NCI-H510A treated with DMSO at 0.1 percent for 48 hours (cell line): ENCODE data around the gene SND1.
"Not testable (repeated sequence)": the region's sequence is repeated elsewhere in the genome, so short reads cannot be mapped to it uniquely, and the experiment has no call there.

ENCODE experiments used
- DNase-seq: peaks from one replicate; lab custom pipeline; 2025; lab: John Stamatoyannopoulos, UW

The SND1 gene

GRCh38 chr7:128100225-128100948 lies 448.4 kb downstream of the SND1 start:
- DNase-seq: no peak

- no peak for DNase-seq
Observed at GRCh38 chr7:128100949-128101713, 449.1 kb downstream of the SND1 start.

- DNase-seq: no peak
Observed at GRCh38 chr7:128102490-128103291, 450.7 kb downstream of the SND1 start.

- no peak for DNase-seq
Observed at GRCh38 chr7:128103498-128104107, 451.6 kb downstream of the SND1 start.

- DNase-seq: no peak
Observed at GRCh38 chr7:128104108-128104742, 452.2 kb downstream of the SND1 start.

DNA sequence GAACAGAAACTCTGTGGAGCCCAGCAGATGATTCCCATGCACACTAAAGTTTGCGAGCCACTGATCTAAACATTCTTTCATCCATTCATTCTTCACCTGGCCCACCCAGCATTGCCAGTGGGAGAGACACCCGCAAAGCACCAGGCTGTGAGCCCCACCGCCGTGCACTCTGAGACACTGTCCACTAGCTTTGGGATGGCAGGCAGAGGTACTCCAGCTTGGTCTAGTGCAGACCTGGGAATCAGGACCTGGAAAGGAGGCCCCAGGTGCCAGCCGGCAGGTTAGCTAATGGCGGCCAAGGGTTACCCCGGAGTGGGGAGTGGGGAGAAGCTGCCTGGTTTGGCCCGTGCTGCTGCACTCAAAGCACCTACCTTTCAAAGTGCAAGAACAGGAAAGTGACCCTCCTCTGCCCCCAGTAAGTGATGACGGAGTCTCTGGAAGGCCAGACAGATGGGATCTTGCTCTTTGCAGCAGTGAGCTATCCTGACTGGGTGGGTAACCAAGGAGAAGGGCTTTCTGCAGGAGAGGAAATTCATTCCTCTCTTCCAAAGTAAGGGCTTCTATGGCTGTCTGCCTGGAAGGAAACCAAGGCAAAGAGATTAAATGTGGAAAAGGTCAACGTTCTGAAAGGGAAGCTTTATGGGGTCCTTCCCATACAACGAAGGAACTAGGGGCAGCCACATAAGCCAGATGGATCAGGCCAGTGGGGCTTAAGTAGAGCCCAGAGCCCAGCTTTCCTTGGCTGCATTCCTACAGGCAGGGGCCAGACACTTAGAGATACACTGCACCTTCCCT lies 453.4 kb downstream of the SND1 start:
- no peak for DNase-seq

GRCh38 chr7:128106821-128107220 lies 454.8 kb downstream of the SND1 start:
- no peak for DNase-seq

- DNase-seq: not testable (repeated sequence)
Observed at GRCh38 chr7:128107516-128107915, 455.5 kb downstream of the SND1 start.

- DNase-seq: no peak
Observed at GRCh38 chr7:128108129-128108528, 456.1 kb downstream of the SND1 start.

DNA sequence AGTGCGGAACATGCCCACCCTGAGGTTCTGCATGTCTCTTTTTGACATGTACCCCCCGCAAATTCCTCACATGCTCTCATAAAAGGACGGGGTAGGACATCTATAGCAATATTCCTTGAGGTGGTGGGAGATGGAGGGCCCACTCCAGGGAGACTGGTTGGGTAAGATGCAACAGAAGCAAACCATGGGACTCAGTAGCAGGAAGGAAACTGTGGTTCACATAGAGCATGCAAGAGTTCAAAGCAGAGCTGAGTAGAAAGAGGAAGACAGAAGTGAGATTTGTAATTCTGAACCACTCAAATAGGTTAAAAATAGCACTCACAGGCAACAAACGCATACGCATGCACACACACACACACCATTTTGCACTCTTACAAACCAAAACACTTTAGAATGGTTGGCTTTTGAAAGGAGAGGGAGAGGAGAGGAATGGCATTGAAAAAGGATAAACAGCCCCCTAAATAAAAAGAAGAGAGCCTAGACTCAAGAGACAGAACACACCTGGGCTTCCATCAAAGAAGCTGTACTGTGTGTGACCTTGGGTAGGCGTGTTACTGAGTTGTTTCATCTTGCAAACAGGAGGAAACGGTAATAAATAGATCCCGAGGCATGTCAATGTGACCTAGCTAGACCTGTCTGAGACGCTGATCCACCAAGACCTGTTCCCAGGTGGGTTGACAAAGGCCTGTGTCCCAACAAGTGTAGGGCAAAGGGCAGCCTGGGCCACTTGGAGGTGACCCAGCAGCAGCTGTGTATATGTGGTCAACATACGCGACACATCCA lies 456.8 kb downstream of the SND1 start:
- DNase-seq: no peak

DNA sequence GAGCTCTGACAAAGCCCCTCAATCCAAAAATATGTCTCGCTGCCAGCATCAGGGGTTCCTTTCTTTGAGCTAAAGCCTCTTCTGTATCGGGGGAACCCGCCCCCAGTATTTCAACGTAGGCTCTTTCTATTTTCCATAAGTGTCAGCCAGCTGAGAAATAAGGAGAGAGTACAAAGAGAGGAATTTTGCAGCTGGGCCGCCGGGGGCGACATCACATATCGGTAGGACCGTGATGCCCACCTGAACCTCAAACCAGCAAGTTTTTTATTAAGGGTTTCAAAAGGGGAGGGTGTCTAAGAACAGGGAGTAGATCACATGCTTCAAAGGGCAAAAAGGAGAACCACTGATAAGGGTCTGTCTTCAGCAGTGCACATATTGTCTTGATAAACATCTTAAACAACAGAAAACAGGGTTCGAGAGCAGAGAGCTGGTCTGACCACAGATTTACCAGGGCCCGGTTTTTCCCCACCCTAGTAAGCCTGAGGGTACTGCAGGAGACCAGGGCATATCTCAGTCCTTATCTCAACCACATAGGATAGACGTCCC lies 457.5 kb downstream of the SND1 start:
- DNase-seq: not testable (repeated sequence)

- DNase-seq: no peak
Observed at GRCh38 chr7:128110641-128111364, 458.8 kb downstream of the SND1 start.

DNA sequence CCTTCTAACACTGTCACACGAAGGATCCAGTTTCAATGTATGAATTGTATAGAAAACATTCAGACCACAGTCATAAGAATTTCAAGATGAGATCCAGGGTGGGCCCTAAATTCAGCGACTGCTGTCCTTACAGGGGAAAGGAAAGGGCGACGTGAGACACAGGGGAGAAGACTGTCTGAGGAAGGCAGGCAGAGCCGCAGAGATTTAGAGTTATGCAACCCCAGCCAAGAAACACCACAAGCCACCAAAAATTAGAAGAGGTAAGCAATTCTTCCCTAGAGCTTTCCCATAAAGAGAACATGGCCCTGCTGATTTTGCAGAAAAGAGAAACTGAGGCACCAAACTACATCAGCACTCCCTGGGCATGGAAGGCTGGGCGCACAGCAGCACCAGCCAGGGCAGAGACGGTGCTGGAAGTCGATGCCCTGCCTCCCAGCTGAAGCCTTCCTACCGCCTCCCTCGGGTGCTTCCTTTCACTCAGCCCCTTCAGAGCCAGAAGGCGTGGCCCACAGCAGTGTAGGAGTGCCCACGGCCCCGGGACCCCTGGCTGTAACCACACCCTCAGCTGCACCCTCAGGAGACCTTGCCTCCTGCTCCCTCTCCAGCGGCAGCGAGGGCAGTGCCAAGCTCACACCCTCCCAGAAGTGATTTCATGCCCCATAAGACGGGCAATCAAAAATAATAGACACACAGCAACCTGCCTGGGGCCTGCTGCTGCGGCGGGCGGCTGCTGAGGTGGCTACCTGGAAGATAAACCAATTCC lies 460.2 kb downstream of the SND1 start:
- DNase-seq: no peak

DNA sequence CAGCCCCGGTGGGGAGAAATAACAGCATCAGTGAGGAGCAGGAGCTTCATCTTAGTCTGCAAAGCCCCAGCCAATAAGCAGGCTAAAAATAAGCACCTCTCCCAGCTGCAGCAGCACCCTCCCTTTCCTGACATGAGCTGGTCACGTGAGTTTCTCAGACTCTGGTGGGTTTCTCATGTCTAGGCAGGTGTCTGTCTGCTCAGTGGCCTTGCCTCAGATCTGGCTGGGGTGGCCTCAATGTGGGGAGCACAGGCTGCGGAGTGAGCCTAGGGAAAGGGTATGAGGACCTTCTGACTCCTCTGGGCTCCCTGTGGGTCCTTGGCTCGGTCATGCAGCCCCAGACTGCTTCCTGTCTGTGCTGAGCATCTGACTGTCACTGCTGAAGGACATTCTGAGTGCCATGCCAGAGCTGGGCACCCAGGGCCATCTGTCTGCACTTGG lies 460.8 kb downstream of the SND1 start:
- no peak for DNase-seq

GRCh38 chr7:128113839-128114238 lies 461.8 kb downstream of the SND1 start:
- DNase-seq: no peak

DNA sequence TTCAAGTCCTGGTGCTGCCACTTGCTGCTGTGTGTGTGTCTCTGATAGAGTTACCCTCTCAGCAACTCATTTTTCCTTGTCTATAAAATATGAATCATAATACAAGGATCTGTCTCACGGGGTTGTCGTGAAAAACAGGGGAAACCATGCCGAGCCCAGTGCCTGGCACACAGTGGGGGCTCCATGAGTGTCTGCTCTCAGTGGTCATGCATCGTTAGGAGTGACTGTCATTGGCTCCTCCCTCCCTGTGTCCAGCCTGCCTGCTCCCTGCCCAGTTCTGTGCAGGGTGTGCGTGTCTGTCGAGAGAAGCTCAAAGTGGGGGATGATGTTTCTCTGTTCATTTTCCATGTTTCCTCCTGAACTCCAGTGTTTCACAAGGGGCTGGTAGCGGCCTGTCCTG lies 462.8 kb downstream of the SND1 start:
- DNase-seq: no peak

GRCh38 chr7:128115336-128115820 lies 463.4 kb downstream of the SND1 start:
- no peak for DNase-seq
